ENCODE measurements around the gene TNFAIP6. TPM values are rescaled to one million over a fixed set of nuclear protein-coding genes. Genes with fewer than 3 reads are reported as not detected.

The TNFAIP6 gene
- total RNA-seq, 1 donor from 2014 or later = not detected

DNA sequence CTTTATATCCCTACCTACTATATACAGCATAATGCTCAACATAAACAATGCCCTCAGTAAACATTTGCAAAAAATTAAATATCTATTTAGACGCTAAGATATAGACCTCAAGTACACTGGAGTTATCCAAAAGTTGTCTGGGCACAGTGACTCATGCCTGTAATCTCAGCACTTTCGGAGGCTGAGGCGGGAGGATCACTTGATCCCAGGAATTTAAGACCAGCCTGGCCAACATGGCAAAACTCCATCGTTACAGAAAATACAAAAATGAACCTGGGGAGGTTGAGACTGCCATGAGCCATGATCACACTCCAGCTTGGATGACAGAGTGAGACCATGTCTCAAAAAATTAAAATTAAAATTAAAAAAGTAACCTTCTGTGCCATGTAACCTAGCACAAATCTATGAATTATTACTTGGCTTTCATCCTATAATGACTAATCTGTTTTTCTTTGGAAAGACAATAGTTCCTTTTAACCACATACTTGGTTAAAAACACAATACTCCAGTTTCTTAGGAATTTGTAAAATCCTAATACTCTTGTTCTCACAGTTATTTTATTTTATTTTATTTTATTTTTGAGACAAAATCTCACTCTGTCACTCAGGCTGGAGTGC lies 6.7 kb upstream of the TNFAIP6 start:
- Mint-ChIP-seq H3K9me3 (ENCODE audit: unreplicated experiment) (no peaks in the 10 kb centered on the region), H3K27ac (ENCODE audit: unreplicated experiment) (no peak overlapping the region), H3K4me3 (ENCODE audit: unreplicated experiment) (no peak overlapping the region), H3K27me3 (ENCODE audit: unreplicated experiment) (no peaks in the 10 kb centered on the region), H3K4me1 (ENCODE audit: unreplicated experiment) (peaks cover 7% of the 10 kb centered on the region), H3K36me3 (ENCODE audit: low read depth, unreplicated experiment) (no peaks in the 10 kb centered on the region)
- TF ChIP-seq, protein P1, sequence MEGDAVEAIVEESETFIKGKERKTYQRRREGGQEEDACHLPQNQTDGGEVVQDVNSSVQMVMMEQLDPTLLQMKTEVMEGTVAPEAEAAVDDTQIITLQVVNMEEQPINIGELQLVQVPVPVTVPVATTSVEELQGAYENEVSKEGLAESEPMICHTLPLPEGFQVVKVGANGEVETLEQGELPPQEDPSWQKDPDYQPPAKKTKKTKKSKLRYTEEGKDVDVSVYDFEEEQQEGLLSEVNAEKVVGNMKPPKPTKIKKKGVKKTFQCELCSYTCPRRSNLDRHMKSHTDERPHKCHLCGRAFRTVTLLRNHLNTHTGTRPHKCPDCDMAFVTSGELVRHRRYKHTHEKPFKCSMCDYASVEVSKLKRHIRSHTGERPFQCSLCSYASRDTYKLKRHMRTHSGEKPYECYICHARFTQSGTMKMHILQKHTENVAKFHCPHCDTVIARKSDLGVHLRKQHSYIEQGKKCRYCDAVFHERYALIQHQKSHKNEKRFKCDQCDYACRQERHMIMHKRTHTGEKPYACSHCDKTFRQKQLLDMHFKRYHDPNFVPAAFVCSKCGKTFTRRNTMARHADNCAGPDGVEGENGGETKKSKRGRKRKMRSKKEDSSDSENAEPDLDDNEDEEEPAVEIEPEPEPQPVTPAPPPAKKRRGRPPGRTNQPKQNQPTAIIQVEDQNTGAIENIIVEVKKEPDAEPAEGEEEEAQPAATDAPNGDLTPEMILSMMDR (IDR thresholded peaks at IDR 0.05; ENCODE audit: unreplicated experiment) = no peak
- DNase-seq (ENCODE audit: low spot score) = no peak

DNA sequence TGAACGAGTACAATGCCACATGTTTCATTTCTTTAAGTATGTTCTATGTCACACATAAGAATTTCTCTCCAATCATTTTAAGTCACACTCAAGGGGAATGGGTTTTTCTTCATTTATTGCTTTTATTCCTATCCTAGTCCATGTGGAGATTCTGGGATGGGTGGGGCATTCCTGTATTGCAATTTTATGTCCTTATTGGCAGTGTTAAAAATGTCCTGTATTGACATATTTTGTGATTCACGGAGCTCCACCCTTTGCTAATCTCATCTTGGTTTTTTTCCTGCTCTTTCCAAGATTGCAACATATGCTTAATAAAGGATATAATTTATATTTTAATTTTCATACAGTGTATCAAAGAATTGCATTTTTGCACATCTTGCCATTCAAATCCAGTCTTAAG lies 3.4 kb upstream of the TNFAIP6 start:
- Mint-ChIP-seq H3K27ac (ENCODE audit: unreplicated experiment) (no peak overlapping the region), H3K4me1 (ENCODE audit: unreplicated experiment) (no peaks in the 10 kb centered on the region), H3K27me3 (ENCODE audit: unreplicated experiment) (no peaks in the 10 kb centered on the region), H3K9me3 (ENCODE audit: unreplicated experiment) (no peaks in the 10 kb centered on the region), H3K4me3 (ENCODE audit: unreplicated experiment) (no peak overlapping the region), H3K36me3 (ENCODE audit: low read depth, unreplicated experiment) (no peaks in the 10 kb centered on the region)
- TF ChIP-seq, protein P1 (IDR thresholded peaks at IDR 0.05; ENCODE audit: unreplicated experiment) = no peak
- DNase-seq (ENCODE audit: low spot score) = no peak

DNA sequence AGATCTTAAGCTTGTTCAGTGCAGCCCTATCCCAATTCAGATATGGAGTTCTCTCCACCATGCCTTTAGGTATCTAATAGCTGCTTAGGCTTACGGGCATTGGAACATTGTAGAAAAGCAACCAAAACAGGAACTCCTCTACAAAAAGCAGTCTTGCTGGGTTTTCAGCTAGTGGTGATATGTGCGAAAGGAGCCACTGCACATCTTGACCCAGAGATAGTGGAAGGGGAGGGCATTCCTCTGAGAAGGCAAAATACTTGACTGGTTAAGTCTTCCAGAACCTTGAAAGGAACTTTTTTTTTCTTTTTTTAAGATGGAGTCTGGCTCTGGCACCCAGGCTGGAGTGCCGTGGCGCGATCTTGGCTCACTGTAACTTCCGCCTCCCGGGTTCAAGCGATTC lies 2.6 kb upstream of the TNFAIP6 start:
- Mint-ChIP-seq H3K27ac (ENCODE audit: unreplicated experiment) (no peak overlapping the region), H3K9me3 (ENCODE audit: unreplicated experiment) (no peaks in the 10 kb centered on the region), H3K4me1 (ENCODE audit: unreplicated experiment) (no peaks in the 10 kb centered on the region), H3K4me3 (ENCODE audit: unreplicated experiment) (no peak overlapping the region), H3K36me3 (ENCODE audit: low read depth, unreplicated experiment) (no peaks in the 10 kb centered on the region), H3K27me3 (ENCODE audit: unreplicated experiment) (no peaks in the 10 kb centered on the region)
- DNase-seq (ENCODE audit: low spot score) = no peak
- TF ChIP-seq, protein P1 (IDR thresholded peaks at IDR 0.05; ENCODE audit: unreplicated experiment) = no peak

DNA sequence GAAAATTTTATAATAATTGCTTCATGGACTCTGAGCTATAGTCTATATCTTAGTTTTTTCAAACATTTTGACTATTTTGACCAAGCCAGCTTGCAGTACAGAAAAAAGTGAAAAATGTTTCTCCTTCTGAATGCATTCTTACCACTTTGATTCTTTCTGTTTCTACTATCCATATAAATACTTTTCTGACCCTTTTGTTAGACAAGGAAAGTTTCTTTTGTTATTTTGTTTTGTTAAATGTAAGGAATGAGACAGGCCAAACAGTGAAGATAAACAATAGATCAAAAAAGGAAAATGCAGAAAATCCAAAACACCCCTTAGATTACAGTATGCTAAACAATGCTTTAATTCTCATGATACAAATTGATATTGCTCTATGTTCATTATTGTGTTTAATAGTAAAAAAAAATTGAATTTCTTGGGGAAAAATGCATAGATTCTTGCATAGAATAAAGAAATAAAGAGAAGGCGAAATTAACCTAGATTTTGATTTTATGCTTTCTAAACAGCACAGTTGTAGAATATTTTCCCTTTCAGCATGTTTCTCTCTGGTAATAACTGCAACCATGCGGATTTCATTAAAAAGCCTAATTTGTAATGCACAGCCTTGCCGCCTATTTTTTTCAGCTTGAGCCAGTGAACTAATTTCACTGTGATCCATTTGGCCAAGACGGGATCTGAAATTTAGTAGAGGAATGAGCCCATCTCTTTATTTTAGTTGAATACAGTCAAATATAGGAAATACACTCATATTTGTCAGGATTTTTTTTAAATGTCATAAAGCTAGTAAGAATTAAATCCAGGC lies 976 bp downstream of the TNFAIP6 start:
- H3K4me1 Mint-ChIP-seq (ENCODE audit: unreplicated experiment) = no peaks in the 10 kb centered on the region

More for the DNA sequence above, 976 bp downstream of the TNFAIP6 start:
- Mint-ChIP-seq H3K9me3 (ENCODE audit: unreplicated experiment) (no peaks in the 10 kb centered on the region), H3K27ac (ENCODE audit: unreplicated experiment) (no peak overlapping the region), H3K36me3 (ENCODE audit: low read depth, unreplicated experiment) (no peaks in the 10 kb centered on the region), H3K27me3 (ENCODE audit: unreplicated experiment) (no peaks in the 10 kb centered on the region), H3K4me3 (ENCODE audit: unreplicated experiment) (no peak overlapping the region)
- TF ChIP-seq, protein P1 (IDR thresholded peaks at IDR 0.05; ENCODE audit: unreplicated experiment) = no peak
- DNase-seq (ENCODE audit: low spot score) = no peak
